ENCODE data around the gene EPX.

EPX gene

GRCh38 chr17:58219007-58219788 is 26.7 kb downstream of the EPX start, which contains the start of gene MKS1:
MKS1 (minus strand) TSS chr17:58219255; CDS start chr17:58219230, 25 bp downstream.
- TF ChIP-seq GABPA (IDR thresholded peaks at IDR 0.05; ENCODE audit: low read depth) (no peak), REST (IDR thresholded peaks at IDR 0.05; ENCODE audit: insufficient replicate concordance, low read depth) (peak; percentile 41), POLR2AphosphoS5 (IDR thresholded peaks at IDR 0.05; ENCODE audit: low read depth) (peak; percentile 93), CTCF (IDR thresholded peaks at IDR 0.05; ENCODE audit: insufficient read depth, low read length) (peak; percentile 17)
- no peaks in the 10 kb centered on the region for H3K27me3 ChIP-seq (ENCODE audit: insufficient read depth, poor library complexity, severe bottlenecking)
- peak within 1 kb of the TSS; percentile 77 for H3K4me3 ChIP-seq (replicated peaks; ENCODE audit: insufficient read depth, low read length)
- H3K27ac ChIP-seq (replicated peaks), result peak within 1 kb of the TSS; percentile 85
- DNase-seq (ENCODE audit: low read depth in 1 of 2, low spot score in 1 of 2), result peak; percentile 87 to 96

GRCh38 chr17:58219789-58220183 is 27.3 kb downstream of the EPX start:
- Histone ChIP-seq H3K27me3 (ENCODE audit: insufficient read depth, poor library complexity, severe bottlenecking) (no peaks in the 10 kb centered on the region), H3K4me3 (replicated peaks; ENCODE audit: insufficient read depth, low read length) (peak overlapping the region; percentile 77), H3K27ac (replicated peaks) (peak overlapping the region; percentile 85)
- no peak for DNase-seq (ENCODE audit: low read depth in 1 of 2, low spot score in 1 of 2)
- peak; percentile 57; the same call in 1 of the 2 replicates for TF ChIP-seq SPI1 (IDR thresholded peaks at IDR 0.05; ENCODE audit: borderline replicate concordance, low read depth)
- no peak for TF ChIP-seq REST (IDR thresholded peaks at IDR 0.05; ENCODE audit: insufficient replicate concordance, low read depth)
- no peak for TF ChIP-seq CTCF (IDR thresholded peaks at IDR 0.05; ENCODE audit: insufficient read depth, low read length)
- TF ChIP-seq GABPA (IDR thresholded peaks at IDR 0.05; ENCODE audit: low read depth), result no peak
- TF ChIP-seq POLR2AphosphoS5 (IDR thresholded peaks at IDR 0.05; ENCODE audit: low read depth), result no peak

GRCh38 chr17:58224315-58224714 is 31.8 kb downstream of the EPX start:
- no peak overlapping the region for H3K27ac ChIP-seq (replicated peaks)
- H3K4me3 ChIP-seq (replicated peaks; ENCODE audit: insufficient read depth, low read length), result no peak overlapping the region
- H3K27me3 ChIP-seq (ENCODE audit: insufficient read depth, poor library complexity, severe bottlenecking), result no peaks in the 10 kb centered on the region
- TF ChIP-seq CTCF (IDR thresholded peaks at IDR 0.05; ENCODE audit: insufficient read depth, low read length) (no peak), POLR2AphosphoS5 (IDR thresholded peaks at IDR 0.05; ENCODE audit: low read depth) (no peak), SPI1 (IDR thresholded peaks at IDR 0.05; ENCODE audit: borderline replicate concordance, low read depth) (no peak), REST (IDR thresholded peaks at IDR 0.05; ENCODE audit: insufficient replicate concordance, low read depth) (no peak), GABPA (IDR thresholded peaks at IDR 0.05; ENCODE audit: low read depth) (no peak)
- no peak for DNase-seq (ENCODE audit: low read depth in 1 of 2, low spot score in 1 of 2)
